NAMALWA (cell line): ENCODE results near the gene IARS2.
"Not testable (repeated sequence)": the region's sequence is repeated elsewhere in the genome, so short reads cannot be mapped to it uniquely, and the experiment has no call there.

Source experiments
- DNase-seq: peaks from one replicate; pipeline ENCODE4 v3.0.0-alpha.2; 2015; ENCODE audit warnings: low spot score

The IARS2 gene

DNA sequence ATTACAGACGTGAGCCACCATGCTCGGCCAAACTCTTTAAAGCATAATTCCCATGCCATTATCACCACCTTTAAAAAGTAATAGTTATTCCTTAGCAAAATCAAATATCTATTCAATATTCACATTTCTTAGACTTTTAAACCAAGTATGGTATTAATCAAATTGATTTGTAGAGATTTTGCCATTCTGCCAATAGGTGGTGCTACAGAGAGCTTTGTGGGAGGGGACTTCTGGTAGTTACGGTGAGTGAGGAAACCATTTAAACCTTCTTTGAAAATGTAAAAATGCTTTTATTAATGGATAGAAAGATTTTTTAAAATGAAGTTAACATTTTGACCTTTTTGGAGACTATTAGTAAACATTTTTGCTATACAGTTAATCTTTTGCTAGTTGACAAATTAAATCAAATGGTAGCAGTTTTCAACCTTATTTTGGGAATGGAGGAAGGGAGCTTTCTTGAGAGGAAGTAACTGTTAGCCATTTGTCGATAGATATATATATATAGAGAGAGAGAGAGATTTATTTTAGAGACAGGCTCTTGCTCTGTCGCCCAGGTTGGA lies 19.3 kb downstream of the IARS2 start:
- peak; percentile 78 for DNase-seq

GRCh38 chr1:220119043-220119512 lies 25.1 kb downstream of the IARS2 start:
- DNase-seq: no peak

DNA sequence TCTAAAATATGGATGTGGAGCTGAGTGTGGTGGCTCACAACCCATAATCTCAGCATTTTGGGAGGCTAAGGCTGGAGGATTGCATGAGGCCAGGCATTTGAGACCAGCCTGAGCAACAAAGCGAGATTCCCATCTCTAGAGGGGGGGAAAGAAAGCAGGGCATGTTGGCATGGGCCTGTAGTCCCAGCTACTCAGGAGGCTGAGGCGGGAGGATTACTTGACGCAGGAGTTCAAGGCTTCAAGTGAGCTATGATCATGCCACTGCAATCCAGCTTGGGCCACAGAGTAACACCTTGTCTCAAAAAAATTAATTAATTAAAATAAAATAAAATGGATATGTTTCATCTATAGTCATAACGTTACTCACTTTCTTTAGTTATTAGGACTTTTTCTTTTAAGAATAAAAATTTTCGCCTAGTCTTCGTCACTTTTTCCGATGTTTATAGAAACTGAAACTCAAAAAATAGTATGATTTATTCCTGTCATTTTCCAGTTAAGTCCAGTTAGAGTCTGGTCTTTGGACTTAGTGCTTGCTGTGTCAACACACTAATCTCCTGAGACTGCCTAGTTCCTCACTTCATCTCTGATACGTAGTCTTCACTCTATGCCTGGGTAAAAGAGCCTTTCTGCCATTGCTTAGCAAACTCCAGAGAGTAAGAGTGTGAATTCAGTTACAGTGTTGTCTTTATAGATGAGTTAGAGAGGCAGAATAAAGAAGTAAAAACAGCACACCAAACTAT lies 28.0 kb downstream of the IARS2 start:
- DNase-seq: no peak

- no peak for DNase-seq
Observed at GRCh38 chr1:220123066-220123465, 29.1 kb downstream of the IARS2 start.

DNA sequence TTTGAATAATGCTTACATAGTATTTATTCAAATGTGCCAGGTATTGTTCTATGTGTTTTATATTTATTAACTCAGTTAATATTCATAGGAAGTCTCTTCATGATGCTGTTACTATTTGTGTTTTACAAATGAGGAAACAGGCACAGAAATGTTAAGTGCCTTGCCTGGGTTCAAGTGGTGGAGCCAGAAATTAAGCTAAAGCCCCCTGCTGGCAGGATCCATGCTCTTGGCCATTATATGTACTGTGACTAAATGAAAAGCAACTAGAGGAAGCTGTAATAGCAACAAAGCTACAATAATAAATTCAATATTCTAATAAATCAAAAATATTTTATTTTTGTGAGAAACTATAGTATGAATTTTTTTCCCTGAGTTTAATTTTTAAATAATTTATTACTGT lies 30.0 kb downstream of the IARS2 start:
- DNase-seq: peak; percentile 30

DNA sequence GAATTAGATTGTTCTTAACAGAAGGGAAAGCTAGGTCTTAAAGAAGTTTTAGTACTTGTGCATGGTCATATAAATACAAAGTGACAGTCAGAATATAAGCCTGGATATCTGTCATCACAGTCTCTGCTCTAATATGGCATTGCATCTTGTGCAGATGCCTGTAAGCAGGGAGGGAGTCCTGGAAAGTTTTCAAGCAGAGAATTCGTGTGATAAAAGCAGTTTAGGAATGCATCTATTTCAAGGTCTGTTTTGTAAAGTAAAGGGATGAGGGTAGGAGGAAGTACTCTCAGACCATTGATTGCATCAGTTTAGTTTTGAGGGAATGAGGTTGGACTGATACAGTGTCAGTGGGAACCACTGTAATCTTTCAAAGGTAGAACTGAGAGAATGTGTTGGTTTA lies 30.6 kb downstream of the IARS2 start:
- no peak for DNase-seq

GRCh38 chr1:220127076-220127475 lies 33.1 kb downstream of the IARS2 start:
- DNase-seq: no peak

DNA sequence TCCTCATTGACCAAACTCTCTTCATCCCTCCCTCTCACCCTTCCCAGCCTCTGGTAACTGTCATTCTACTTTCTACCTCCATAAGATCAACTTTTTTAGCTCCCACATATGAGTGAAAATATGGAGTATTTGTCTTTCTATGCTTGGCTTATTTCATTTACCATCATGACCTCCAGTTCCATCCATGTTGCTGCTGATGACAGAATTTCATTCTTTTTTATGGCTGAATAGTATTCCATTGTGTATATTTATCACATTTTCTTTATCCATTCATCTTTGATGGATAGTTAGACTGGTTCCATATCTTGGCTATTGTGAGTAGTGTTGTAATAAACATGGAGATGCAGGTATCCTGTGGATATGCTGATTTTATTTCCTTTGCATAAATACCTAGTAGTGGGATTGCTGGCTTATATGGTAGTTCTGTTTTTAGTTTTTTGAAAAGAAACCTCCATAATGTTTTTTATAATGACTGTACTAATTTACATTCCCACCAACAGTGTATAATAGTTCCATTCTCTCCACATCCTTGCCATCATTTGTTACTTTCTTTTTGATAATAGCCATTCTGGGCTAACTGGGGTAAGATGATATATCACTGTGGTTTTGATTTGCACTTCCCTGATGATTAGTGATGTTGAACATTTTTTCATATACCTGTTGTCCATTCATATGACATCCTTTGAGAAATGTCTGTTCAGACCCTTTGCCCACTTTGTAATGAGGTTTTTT lies 35.7 kb downstream of the IARS2 start:
- DNase-seq: no peak

DNA sequence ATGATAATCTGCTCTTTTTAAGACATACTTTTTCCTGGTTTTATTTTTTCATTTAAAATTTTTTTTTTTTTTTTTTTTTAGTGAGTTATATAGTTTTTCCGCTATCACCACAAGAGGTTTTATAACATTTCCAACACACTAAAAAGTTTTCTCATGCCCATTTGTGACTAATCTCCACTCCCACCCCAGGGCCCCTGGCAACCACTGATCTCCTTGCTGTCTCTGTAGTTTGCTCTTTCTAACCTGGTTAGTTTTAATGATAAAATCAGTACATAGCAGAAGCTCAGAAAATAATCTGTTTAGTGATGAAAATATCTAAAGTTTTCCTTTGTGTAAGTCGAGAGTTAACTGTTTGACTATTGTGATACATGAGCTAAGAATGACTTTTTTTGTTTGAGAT lies 41.8 kb downstream of the IARS2 start:
- no peak for DNase-seq

- DNase-seq: no peak
Observed at GRCh38 chr1:220137019-220137786, 43.3 kb downstream of the IARS2 start.

- no peak for DNase-seq
Observed at GRCh38 chr1:220139966-220140365, 46.0 kb downstream of the IARS2 start.

GRCh38 chr1:220144051-220144450 lies 50.1 kb downstream of the IARS2 start:
- DNase-seq: no peak

GRCh38 chr1:220149742-220150141 lies 55.8 kb downstream of the IARS2 start:
- DNase-seq: no peak

GRCh38 chr1:220151454-220151853 lies 57.5 kb downstream of the IARS2 start:
- DNase-seq: no peak

DNA sequence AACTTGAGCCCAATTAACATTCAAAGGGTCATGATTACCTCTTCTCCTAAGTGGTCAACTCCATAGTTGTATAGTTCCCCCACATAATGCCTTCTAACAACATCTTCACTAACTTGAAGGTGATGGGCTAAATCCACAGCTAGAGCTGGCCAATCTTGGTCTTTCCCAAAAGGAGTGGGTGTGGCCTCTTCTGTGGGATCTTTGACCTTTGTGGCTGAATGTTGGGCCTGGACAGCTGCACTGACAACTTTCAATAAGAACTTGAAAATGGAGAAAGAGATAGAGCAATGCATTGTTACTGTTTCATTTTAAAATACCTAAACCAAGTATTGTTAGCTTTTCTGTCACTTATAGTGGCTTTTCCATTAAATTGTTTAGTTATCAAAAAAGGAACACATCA lies 59.2 kb downstream of the IARS2 start:
- no peak for DNase-seq

- no peak for DNase-seq
Observed at GRCh38 chr1:220156620-220157146, 62.8 kb downstream of the IARS2 start.

DNA sequence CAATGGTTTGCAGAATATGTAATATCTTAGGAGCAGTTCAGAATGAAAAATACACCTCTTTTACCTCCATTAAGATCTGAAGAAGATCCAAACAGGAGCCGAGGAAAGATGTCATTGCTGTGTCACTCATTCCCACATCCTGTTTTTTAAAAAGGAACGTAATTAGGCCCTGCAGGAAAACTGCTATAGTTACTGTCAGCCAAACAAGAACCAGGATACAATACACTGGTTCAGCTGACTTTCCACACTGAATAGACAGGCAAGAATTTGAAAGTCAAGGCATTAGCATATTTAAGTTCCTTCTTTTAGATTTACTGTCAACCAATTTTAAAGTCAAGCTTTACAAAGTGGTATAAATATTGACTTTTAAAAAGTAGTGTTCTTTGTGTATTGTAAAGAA lies 63.8 kb downstream of the IARS2 start:
- DNase-seq: no peak

- DNase-seq: not testable (repeated sequence)
Observed at GRCh38 chr1:220158530-220158929, 64.6 kb downstream of the IARS2 start.

- no peak for DNase-seq
Observed at GRCh38 chr1:220159041-220159440, 65.1 kb downstream of the IARS2 start.

- DNase-seq: no peak
Observed at GRCh38 chr1:220160027-220160426, 66.1 kb downstream of the IARS2 start.

GRCh38 chr1:220164116-220164515 lies 70.2 kb downstream of the IARS2 start:
- DNase-seq: no peak

DNA sequence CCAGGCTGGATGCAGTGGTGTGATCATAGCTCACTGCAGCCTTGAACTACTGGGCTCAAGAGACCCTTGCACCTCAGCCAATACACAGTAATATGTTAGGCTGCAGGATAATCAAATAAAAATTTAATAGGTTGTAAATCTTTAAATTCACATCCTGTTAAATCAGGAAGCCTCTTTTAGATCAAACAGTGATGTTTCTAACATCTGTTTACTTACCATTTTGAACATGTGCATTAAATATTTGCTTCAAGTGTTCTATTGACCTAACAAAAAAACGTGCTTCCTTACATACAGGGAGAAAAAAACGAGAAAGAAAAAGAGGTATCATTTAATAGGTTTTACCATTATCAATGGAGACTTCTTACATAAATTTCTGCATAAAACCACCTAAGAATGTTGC lies 70.6 kb downstream of the IARS2 start:
- DNase-seq: no peak
